RWPE1 (cell line): ENCODE results near the gene KRT73.

Experiments used
- CTCF ChIA-PET: fragments of 350-600 bp; sonication (Branson Sonifier 250); formaldehyde crosslinking; extraction: SDS; loops from one replicate; lab custom pipeline; 2021; lab: Yijun Ruan, JAX
- POLR2A ChIA-PET: fragments of 400-600 bp; formaldehyde crosslinking; extraction: SDS; loops from one replicate; lab custom pipeline; 2020; ENCODE audit warnings: antibody characterized with exemption; ENCODE audit not compliant: low non-redundant PET; lab: Yijun Ruan, JAX
- DNase-seq: peaks from one replicate; pipeline ENCODE4 v3.0.0; 2012; ENCODE audit warnings: low spot score
- H3K27ac ChIP-seq: fragments of 450-650 bp; 2 replicates; pipeline ENCODE4 v1.5.1; 2017
- TF ChIP-seq, protein P1 (sequence below): fragments of 450-650 bp; conservative IDR thresholded peaks from 2 replicates; pipeline ENCODE4 v1.5.1; 2017; ENCODE audit warnings: low read depth, mild to moderate bottlenecking

KRT73 gene

DNA sequence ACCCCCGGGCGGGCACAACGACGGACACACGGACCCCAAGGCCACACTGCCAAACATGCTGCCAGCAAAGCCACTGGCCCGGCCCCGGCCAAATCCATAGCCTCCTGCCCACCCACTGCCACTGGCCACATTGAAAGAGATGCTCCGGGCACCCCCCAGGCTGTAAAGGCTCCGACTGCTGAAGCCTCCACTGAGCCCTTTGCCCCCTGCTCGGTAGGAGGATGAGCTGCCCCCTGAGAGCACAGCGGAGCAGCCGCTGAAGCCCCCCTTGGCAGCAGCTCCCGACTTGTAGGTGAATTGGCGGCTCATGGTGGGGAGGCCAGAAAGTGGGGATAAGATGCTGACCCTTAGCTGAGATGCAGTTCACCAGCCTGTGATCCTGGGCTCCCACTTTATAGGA, at the start of gene KRT73:
Gene KRT73 (minus strand): TSS at position 344 of the 400 bp plus-strand sequence. CDS start 35 bp downstream, at position 309.
- H3K27ac ChIP-seq, result no peak within 1 kb of the TSS
- TF ChIP-seq, protein P1, sequence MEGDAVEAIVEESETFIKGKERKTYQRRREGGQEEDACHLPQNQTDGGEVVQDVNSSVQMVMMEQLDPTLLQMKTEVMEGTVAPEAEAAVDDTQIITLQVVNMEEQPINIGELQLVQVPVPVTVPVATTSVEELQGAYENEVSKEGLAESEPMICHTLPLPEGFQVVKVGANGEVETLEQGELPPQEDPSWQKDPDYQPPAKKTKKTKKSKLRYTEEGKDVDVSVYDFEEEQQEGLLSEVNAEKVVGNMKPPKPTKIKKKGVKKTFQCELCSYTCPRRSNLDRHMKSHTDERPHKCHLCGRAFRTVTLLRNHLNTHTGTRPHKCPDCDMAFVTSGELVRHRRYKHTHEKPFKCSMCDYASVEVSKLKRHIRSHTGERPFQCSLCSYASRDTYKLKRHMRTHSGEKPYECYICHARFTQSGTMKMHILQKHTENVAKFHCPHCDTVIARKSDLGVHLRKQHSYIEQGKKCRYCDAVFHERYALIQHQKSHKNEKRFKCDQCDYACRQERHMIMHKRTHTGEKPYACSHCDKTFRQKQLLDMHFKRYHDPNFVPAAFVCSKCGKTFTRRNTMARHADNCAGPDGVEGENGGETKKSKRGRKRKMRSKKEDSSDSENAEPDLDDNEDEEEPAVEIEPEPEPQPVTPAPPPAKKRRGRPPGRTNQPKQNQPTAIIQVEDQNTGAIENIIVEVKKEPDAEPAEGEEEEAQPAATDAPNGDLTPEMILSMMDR, result no peak
- POLR2A ChIA-PET, result no interaction called here
- no peak for DNase-seq
- CTCF ChIA-PET, result no interaction called here

DNA sequence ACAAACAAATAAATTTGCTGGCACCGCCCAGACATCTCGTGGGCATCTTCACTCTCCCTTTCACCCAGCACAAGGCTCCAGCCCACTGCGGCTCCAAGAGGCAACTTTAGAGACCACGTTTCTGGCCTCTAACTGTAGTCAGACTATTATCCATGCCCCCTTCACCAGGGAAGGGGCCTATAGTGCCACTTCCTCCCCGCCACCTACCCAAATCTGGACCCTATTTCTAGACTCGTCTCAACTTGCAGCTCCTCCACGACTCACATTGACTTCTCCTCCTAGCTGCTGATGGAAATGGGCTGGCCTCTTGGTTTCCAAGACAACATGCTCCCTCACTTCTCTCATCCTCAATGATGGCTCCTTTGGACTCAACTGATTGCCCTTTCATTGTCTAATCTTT, 49.6 kb upstream of the KRT73 start:
- TF ChIP-seq, protein P1, result no peak
- H3K27ac ChIP-seq, result no peak overlapping the region
- no peak for DNase-seq
- CTCF ChIA-PET, result interaction anchor here (0.7 to 1.0 kb wide), 2 partner anchors 85 to 211 kb away, joined by 3 to 5 read pairs; no protein-coding TSS in a partner anchor
- POLR2A ChIA-PET, result no interaction called here

DNA sequence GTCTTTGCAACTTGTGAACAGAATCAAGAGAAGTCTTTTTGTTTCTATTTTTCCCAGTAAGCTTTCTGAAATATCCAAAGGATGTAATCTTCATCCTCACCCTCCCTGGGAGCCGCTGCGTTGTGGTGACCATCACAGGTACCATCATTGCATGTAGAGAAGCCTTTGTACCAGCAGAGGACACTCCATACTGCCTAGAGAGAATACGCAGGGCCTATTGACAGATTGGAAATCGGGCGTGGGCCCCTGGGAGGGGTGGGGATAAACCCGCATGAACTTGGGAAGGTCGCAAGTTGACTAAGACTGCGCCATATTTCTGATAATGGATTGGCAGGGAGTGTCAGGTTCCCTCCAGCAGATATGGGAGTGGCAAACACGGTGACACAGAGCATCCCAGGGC, 49.1 kb upstream of the KRT73 start:
- TF ChIP-seq, protein P1, result no peak
- ChIA-PET CTCF (interaction anchor here (1.0 kb wide), 1 partner anchor 212 kb away, joined by 3 read pairs; no protein-coding TSS in a partner anchor), POLR2A (no interaction called here)
- H3K27ac ChIP-seq, result no peak overlapping the region
- DNase-seq, result no peak

DNA sequence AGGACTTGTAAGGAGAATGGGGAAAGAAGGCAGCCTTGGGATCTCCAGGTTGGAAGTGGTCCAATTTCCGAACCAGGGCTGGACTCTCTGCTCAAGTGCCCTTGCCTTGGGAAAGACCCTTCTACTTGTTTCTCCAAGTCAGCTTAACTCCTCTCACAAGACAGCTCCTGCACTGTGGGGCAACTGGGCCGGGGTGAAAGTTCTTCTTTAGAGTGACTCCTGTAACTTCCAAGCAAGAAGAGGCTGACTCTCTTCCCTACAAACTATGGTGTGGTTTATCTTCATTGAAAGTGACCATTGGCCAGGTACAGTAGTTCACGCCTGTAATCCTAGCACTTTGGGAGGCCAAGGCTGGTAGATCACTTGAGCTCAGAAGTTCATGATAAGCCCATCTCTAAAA, 48.1 kb upstream of the KRT73 start:
- CTCF ChIA-PET, result interaction anchor here (0.6 to 0.7 kb wide), 2 partner anchors 106 to 837 kb away, joined by 3 to 5 read pairs; no protein-coding TSS in a partner anchor
- TF ChIP-seq, protein P1, result no peak
- POLR2A ChIA-PET, result no interaction called here
- H3K27ac ChIP-seq, result no peak overlapping the region
- no peak for DNase-seq

DNA sequence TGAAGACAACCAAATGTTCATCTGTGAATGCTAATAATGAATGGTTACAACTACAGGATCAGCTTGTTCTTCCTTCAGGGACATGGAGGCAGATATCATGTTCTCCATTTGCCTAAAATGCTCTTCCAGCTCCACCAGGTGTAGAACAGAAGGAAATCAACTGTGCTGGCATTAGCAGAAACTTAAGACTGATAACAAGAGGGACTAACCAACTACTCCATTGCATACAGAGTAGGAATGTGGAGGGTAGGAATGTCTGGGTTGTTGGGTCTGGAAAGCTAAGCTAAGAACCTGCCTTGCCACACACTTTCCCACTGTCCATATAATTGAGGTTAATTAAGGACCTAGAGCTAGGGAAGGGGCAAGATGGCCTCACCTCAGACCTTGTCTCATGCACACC, 45.1 kb upstream of the KRT73 start:
- TF ChIP-seq, protein P1, result no peak
- ChIA-PET POLR2A (no interaction called here), CTCF (no interaction called here)
- H3K27ac ChIP-seq, result no peak overlapping the region
- DNase-seq, result no peak

DNA sequence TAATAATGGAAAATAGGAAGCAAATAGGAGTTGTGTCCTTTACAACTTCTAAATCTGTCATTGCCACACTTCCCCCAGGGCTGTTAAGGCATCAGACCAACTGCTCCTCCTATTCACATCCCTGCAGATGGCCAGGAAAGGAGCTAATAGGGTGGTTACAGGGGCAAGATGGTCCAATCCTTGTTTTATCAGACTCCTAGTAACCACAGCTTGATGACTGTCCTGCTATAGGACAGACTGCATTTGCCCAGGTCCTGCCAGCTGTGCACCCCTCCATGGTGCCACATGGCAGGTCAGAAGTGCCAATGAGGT, 44.5 kb upstream of the KRT73 start:
- POLR2A ChIA-PET, result no interaction called here
- no peak for DNase-seq
- CTCF ChIA-PET, result interaction anchor here (0.6 kb wide), 1 partner anchor 255 kb away, joined by 6 read pairs; no protein-coding TSS in a partner anchor
- TF ChIP-seq, protein P1, result no peak
- H3K27ac ChIP-seq, result no peak overlapping the region
